Measurements from ENCODE around the gene MAPK4. TPM values are rescaled to one million over a fixed set of nuclear protein-coding genes. Genes with fewer than 3 reads are reported as not detected.
A peak's percentile ranks its signal among the peaks of the same experiment; 100 is the strongest.
"Not testable (repeated sequence)": the region's sequence is repeated elsewhere in the genome, so short reads cannot be mapped to it uniquely, and the experiment has no call there.

The MAPK4 gene
- total RNA-seq, 8 experiments from 2014 or later, result 0.46 to 13.1 (median 10.6) TPM

DNA sequence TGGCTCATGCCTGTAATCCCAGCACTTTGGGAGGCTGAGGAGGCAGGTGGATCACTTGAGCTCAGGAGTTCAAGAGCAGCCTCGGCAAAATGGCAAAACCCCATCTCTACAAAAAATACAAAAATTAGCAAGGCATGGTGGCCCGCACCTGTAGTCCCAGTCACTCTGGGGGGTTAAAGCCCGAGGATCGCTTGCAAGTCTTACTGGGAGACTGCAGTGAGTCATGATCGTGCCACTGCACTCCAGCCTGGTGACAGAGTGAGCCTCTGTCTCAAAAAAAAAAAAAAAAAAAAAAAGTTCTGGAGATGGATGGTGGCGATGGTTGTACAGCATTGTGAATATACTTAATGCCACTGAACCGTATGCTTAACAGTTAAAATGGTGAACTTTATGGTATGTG, 147.4 kb downstream of the MAPK4 start:
- in situ Hi-C loops (cut with MboI; ENCODE audit: low pct_unique_long_range_greater_than_20kb in 2 of 9, low sequenced_read_pairs in 9 of 9, unreplicated experiment in 9 of 9); H3K4me3 ChIP-seq; H3K27ac ChIP-seq: not testable (repeated sequence)
- WGBS, 10 experiments, result 0 to 100% (median 77%) methylated on average over 1 to 6 of the region's 7 CpGs
- peaks cover 21 to 27% of the 10 kb centered on the region in 2 donors for H3K4me1 ChIP-seq (replicated peaks in 1 of 2)
- peak in 2 of 8 experiments; percentile 45 to 61 for ATAC-seq (replicated peaks in 6 of 8)

- ATAC-seq (replicated peaks in 6 of 8), result peak in 7 of 8 experiments; percentile 43 to 77 (median 56)
- WGBS, 10 experiments, result 4 to 83% (median 50%) methylated on average over 1 to 7 of the region's 7 CpGs; no CpG with 5 or more reads in 1 of the 10 experiments
- no peak overlapping the region for H3K4me3 ChIP-seq
- in situ Hi-C loops (cut with MboI; ENCODE audit: low pct_unique_long_range_greater_than_20kb in 2 of 9, low sequenced_read_pairs in 9 of 9, unreplicated experiment in 9 of 9), result no loop called here
- no peak overlapping the region for H3K27ac ChIP-seq
- H3K4me1 ChIP-seq (replicated peaks in 1 of 2), result peaks cover 21 to 27% of the 10 kb centered on the region in 2 donors
Observed at GRCh38 chr18:50707855-50708469, 148.1 kb downstream of the MAPK4 start.

GRCh38 chr18:50709193-50709592, 149.3 kb downstream of the MAPK4 start:
- 92% methylated on average over 2 of the region's 7 CpGs; no CpG with 5 or more reads in 9 of the 10 experiments for WGBS, 10 experiments
- no peak overlapping the region for H3K4me3 ChIP-seq
- H3K27ac ChIP-seq, result no peak overlapping the region
- peaks cover 21 to 27% of the 10 kb centered on the region in 2 donors for H3K4me1 ChIP-seq (replicated peaks in 1 of 2)
- in situ Hi-C loops (cut with MboI; ENCODE audit: low pct_unique_long_range_greater_than_20kb in 2 of 9, low sequenced_read_pairs in 9 of 9, unreplicated experiment in 9 of 9), result no loop called here
- no peak for ATAC-seq (replicated peaks in 6 of 8)

DNA sequence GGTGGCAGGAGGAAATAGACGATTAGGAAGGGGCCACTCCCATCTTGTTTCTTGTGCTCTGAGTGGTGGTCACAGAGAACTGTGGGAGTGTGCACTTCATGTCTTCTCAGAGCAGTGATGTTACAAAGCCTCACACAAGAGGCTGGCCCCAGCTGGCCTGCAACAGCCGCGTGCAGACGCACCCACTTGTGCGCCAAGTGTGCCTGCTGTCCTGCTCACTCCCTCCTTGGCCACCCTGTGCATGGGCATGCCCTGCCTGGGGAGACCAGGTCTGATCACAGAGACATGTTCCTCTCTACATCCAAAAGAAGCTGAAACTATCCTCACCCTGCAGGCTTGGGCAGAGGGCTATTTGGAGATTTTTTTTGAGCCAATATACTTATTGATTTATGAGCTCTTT, 151.5 kb downstream of the MAPK4 start:
- in situ Hi-C loops (cut with MboI; ENCODE audit: low pct_unique_long_range_greater_than_20kb in 2 of 9, low sequenced_read_pairs in 9 of 9, unreplicated experiment in 9 of 9), result no loop called here
- H3K27ac ChIP-seq, result no peak overlapping the region
- WGBS, 10 experiments, result 0 to 80% (median 44%) methylated on average over 1 to 5 of the region's 5 CpGs; no CpG with 5 or more reads in 5 of the 10 experiments
- no peak overlapping the region for H3K4me3 ChIP-seq
- peaks cover 17 to 22% of the 10 kb centered on the region in 2 donors for H3K4me1 ChIP-seq (replicated peaks in 1 of 2)
- peak in 2 of 8 experiments; percentile 22 to 24 for ATAC-seq (replicated peaks in 6 of 8)

DNA sequence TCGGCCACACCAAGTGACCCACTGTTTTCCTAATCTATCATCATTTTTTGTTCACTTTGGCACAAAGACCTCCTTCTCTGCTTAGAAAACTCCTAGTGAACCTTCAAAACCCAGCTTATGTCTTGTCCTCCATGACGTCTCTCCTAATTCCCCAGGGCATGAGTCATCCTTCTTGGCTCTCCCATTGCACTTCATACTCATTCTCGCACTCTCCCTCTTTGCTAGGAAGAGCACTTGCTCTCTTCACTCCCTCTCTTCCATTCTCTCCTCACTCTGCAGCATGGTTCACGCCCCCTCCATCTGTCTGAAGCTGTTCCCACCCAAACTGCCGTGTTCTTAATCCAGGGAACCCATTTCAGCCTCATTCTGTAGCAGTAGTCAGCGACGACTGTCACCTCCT, 156.0 kb downstream of the MAPK4 start:
- Histone ChIP-seq H3K4me3 (no peak overlapping the region), H3K27ac (no peak overlapping the region), H3K4me1 (replicated peaks in 1 of 2) (no peaks in the 10 kb centered on the region)
- ATAC-seq (replicated peaks in 6 of 8), result no peak
- 39 to 94% (median 69%) methylated on average over 1 to 7 of the region's 7 CpGs for WGBS, 10 experiments
- in situ Hi-C loops (cut with MboI; ENCODE audit: low pct_unique_long_range_greater_than_20kb in 2 of 9, low sequenced_read_pairs in 9 of 9, unreplicated experiment in 9 of 9), result no loop called here

- 6 to 100% (median 94%) methylated on average over 2 to 3 of the region's 4 CpGs; no CpG with 5 or more reads in 5 of the 10 experiments for WGBS, 10 experiments
- in situ Hi-C loops (cut with MboI; ENCODE audit: low pct_unique_long_range_greater_than_20kb in 2 of 9, low sequenced_read_pairs in 9 of 9, unreplicated experiment in 9 of 9), result no loop called here
Observed at GRCh38 chr18:50716902-50717301, 157.0 kb downstream of the MAPK4 start.

DNA sequence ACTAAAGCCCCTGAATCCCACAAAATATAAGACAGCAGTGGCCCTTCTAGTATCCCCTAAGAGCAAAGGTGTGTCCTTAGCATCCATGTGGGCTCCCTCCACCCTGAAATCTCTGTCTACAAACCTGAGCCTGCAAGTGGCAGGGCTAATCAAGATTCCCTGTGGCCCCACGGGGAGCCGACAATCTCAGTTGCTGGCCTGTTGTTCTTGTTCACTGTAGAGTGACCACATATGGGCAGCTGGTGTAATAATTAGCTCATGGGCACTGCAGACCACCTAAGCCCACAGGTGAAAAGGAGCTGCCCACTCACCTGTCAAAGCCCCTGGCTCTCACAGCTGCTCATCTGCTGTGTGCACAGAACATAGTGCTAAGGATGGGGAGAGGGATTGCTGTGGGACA, 157.7 kb downstream of the MAPK4 start:
- Histone ChIP-seq H3K4me1 (replicated peaks in 1 of 2) (no peaks in the 10 kb centered on the region), H3K4me3 (no peak overlapping the region), H3K27ac (no peak overlapping the region)
- ATAC-seq (replicated peaks in 6 of 8), result no peak
- in situ Hi-C loops (cut with MboI; ENCODE audit: low pct_unique_long_range_greater_than_20kb in 2 of 9, low sequenced_read_pairs in 9 of 9, unreplicated experiment in 9 of 9), result no loop called here
- 20 to 100% (median 43%) methylated on average over 1 to 2 of the region's 2 CpGs; no CpG with 5 or more reads in 7 of the 10 experiments for WGBS, 10 experiments

More at GRCh38 chr18:50716902-50717301, 157.0 kb downstream of the MAPK4 start:
- no peak overlapping the region for H3K4me3 ChIP-seq
- H3K4me1 ChIP-seq (replicated peaks in 1 of 2), result no peaks in the 10 kb centered on the region
- ATAC-seq (replicated peaks in 6 of 8), result no peak
- no peak overlapping the region for H3K27ac ChIP-seq

DNA sequence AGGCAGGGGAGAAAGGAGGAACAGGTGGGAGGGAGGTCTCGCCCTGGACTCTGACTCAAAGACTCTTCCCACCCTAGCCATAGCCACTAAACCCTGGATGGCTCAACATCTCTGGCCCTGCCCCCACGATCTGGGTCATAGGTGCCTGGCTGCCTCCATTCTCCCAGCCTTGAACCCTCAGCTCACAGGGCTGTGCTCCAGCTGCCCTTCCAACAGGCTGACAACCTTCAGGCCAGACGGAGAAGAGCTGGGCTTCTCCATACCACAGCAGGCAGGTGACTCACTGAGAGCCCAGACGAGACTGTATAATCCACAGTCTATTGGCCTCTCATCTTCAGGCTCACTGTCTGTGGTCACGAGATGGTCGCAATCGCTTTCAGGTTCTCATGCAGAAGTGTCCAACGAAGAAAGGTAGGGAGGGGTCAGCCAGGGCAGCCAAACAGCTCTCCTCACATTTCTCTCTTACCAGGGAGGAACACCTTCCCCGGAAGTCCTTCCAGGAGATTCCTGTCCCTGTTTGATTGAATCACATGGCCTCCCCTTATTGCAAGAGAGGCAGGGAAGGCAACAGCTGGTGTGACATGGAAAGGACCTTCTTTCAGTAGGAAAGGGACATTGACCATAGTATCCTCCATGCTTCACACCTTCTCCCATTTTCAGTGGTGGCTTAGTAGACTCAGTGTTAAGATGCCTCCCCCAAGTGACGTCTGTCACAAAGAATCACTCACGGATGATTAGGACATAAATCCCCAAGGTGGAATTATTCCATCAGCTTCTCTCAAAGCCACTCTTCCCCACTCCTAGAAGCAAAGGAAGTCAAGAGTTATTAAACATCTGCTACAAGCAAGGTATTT, 159.8 kb downstream of the MAPK4 start:
- Histone ChIP-seq H3K4me1 (replicated peaks in 1 of 2) (peaks cover 0 to under 1% of the 10 kb centered on the region in 2 donors), H3K27ac (no peak overlapping the region), H3K4me3 (no peak overlapping the region)
- in situ Hi-C loops (cut with MboI; ENCODE audit: low pct_unique_long_range_greater_than_20kb in 2 of 9, low sequenced_read_pairs in 9 of 9, unreplicated experiment in 9 of 9), result no loop called here
- ATAC-seq (replicated peaks in 6 of 8), result no peak
- 21 to 93% (median 57%) methylated on average over 2 to 7 of the region's 11 CpGs; no CpG with 5 or more reads in 2 of the 10 experiments for WGBS, 10 experiments

- Histone ChIP-seq H3K4me1 (replicated peaks in 1 of 2) (peaks cover 0 to 5% of the 10 kb centered on the region in 2 donors), H3K27ac (no peak overlapping the region), H3K4me3 (no peak overlapping the region)
- peak in 3 of 8 experiments; percentile 66 to 79 (median 77) for ATAC-seq (replicated peaks in 6 of 8)
- in situ Hi-C loops (cut with MboI; ENCODE audit: low pct_unique_long_range_greater_than_20kb in 2 of 9, low sequenced_read_pairs in 9 of 9, unreplicated experiment in 9 of 9), result no loop called here
- 0 to 100% (median 40%) methylated on average over 1 to 4 of the region's 4 CpGs; no CpG with 5 or more reads in 3 of the 10 experiments for WGBS, 10 experiments
Observed at GRCh38 chr18:50720325-50720674, 160.4 kb downstream of the MAPK4 start.

- WGBS, 10 experiments, result 20 to 100% (median 50%) methylated on average over 1 to 4 of the region's 4 CpGs; no CpG with 5 or more reads in 3 of the 10 experiments
- Histone ChIP-seq H3K4me3 (no peak overlapping the region), H3K4me1 (replicated peaks in 1 of 2) (peaks cover 0 to 5% of the 10 kb centered on the region in 2 donors), H3K27ac (no peak overlapping the region)
- in situ Hi-C loops (cut with MboI; ENCODE audit: low pct_unique_long_range_greater_than_20kb in 2 of 9, low sequenced_read_pairs in 9 of 9, unreplicated experiment in 9 of 9), result no loop called here
- ATAC-seq (replicated peaks in 6 of 8), result no peak
Observed at GRCh38 chr18:50721006-50721405, 161.1 kb downstream of the MAPK4 start.

DNA sequence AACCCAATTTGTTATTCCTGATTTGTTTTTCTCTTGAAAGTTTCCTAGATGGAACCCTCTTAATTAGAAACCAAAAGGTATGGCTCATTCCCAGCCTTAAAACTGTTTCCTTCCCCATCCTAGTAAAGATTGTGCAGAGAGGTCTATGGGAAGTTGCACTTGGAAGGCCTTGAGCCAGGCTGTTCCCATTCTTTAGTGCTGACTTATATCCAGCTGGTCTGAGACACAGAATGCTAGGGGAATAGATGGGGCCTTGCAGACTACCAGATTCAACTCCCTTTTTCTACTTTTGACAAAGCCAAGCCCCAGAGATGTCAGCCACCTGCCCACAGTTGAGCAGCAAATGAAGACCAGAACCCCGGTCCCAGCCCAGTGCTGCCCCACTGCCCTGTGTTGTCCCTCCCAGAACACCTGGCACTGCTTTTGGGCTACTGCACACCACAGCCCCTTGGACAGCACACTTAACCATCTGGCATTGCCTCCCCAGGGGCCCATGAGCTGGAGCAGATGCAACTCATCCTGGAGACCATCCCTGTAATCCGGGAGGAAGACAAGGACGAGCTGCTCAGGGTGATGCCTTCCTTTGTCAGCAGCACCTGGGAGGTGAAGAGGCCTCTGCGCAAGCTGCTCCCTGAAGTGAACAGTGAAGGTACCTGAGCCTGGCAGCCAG, 161.7 kb downstream of the MAPK4 start:
- H3K27ac ChIP-seq, result no peak overlapping the region
- in situ Hi-C loops (cut with MboI; ENCODE audit: low pct_unique_long_range_greater_than_20kb in 2 of 9, low sequenced_read_pairs in 9 of 9, unreplicated experiment in 9 of 9), result no loop called here
- H3K4me1 ChIP-seq (replicated peaks in 1 of 2), result peaks cover 0 to 5% of the 10 kb centered on the region in 2 donors
- H3K4me3 ChIP-seq, result no peak overlapping the region
- ATAC-seq (replicated peaks in 6 of 8), result no peak
- WGBS, 10 experiments, result 0 to 100% (median 100%) methylated on average over 1 to 3 of the region's 4 CpGs; no CpG with 5 or more reads in 3 of the 10 experiments

DNA sequence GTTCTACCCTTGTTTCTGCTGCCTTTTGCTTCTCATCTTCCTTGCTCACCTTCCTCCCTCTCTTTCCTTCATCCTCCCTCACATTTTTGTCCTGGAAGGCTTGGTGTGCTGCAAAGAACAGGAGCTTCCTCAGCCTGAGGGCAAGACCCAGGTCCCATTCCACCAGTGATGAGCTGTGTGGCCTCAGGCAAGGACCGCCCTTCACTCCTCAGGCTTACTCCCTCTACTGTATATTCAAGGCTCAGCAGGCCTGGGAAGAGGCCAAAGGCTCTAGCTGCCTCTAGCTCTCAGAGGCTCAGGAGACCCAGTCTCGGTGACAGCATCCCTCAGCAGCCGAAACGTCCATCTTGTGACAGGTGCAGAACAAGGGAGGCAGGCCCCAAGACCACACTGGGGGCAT, 162.4 kb downstream of the MAPK4 start:
- peak in 3 of 8 experiments; percentile 38 to 43 (median 39) for ATAC-seq (replicated peaks in 6 of 8)
- Histone ChIP-seq H3K4me3 (no peak overlapping the region), H3K4me1 (replicated peaks in 1 of 2) (peaks cover 0 to 5% of the 10 kb centered on the region in 2 donors), H3K27ac (no peak overlapping the region)
- in situ Hi-C loops (cut with MboI; ENCODE audit: low pct_unique_long_range_greater_than_20kb in 2 of 9, low sequenced_read_pairs in 9 of 9, unreplicated experiment in 9 of 9), result no loop called here
- WGBS, 10 experiments, result 40 to 80% (median 54%) methylated on average over 1 to 3 of the region's 4 CpGs; no CpG with 5 or more reads in 6 of the 10 experiments

- peaks cover 0 to 5% of the 10 kb centered on the region in 2 donors for H3K4me1 ChIP-seq (replicated peaks in 1 of 2)
- H3K4me3 ChIP-seq, result no peak overlapping the region
- in situ Hi-C loops (cut with MboI; ENCODE audit: low pct_unique_long_range_greater_than_20kb in 2 of 9, low sequenced_read_pairs in 9 of 9, unreplicated experiment in 9 of 9), result loop anchor here in 1 of 9 experiments (25.0 kb wide), 1 partner anchor 87 kb away; no protein-coding TSS in a partner anchor
- H3K27ac ChIP-seq, result no peak overlapping the region
- 24 to 100% (median 73%) methylated on average over 1 to 4 of the region's 5 CpGs; no CpG with 5 or more reads in 2 of the 10 experiments for WGBS, 10 experiments
- ATAC-seq (replicated peaks in 6 of 8), result peak in 4 of 8 experiments; percentile 13 to 68 (median 43)
Observed at GRCh38 chr18:50724751-50725151, 164.9 kb downstream of the MAPK4 start.

Data from motor neuron (in vitro differentiated cells).